Lower leg skin (tissue), 3 donors: ENCODE results near the gene PRKCQ.

Experiments
- CTCF ChIP-seq, 3 donors: fragments of 450-650 bp; IDR thresholded peaks; one replicate each; pipeline ENCODE4 v1.5.1; 2016; ENCODE audit warnings: antibody characterized with exemption in 3 of 3, mild to moderate bottlenecking in 3 of 3, moderate library complexity in 2 of 3
- POLR2A ChIP-seq, 2 donors: fragments of 450-650 bp; IDR thresholded peaks; one replicate each; pipeline ENCODE4 v1.6.1; 2016 to 2017; ENCODE audit warnings: antibody characterized with exemption in 2 of 2, mild to moderate bottlenecking in 1 of 2, moderate library complexity in 1 of 2

DNA sequence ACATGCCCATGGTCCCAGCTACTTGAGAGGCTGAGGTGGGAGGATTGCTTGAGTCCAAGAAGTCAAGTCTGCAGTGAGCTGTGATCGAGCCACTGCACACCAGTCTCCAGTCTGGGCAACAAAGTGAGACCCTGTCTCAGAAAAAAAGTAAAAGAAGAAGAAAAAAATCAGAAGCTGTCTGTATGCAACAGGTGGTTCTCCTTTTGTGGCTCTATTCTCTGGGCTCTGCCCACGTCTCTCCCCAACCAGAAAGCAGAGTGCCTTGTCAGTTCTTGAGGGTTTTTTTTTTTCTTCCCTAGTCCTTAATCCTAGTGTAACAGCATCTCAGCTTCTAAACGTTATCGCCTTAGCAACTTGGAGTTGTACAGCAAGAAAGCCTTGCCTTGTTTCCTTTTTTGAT, 89.5 kb downstream of the PRKCQ start:
- TF ChIP-seq CTCF (IDR thresholded peaks at IDR 0.05) (no peak), POLR2A (IDR thresholded peaks at IDR 0.05) (no peak)
